Muscle layer of duodenum (tissue), 2 donors: ENCODE data around the gene LCE1C.

ENCODE experiments used
- H3K27ac ChIP-seq: one replicate; pipeline ENCODE4 v1.7.0; 2013; ENCODE audit warnings: mild to moderate bottlenecking, low read length
- H3K27me3 ChIP-seq: one replicate; pipeline ENCODE4 v1.7.0; 2013; ENCODE audit warnings: low read depth, mild to moderate bottlenecking, control low read depth, low read length
- H3K36me3 ChIP-seq, 2 donors: one replicate each; pipeline ENCODE4 v1.7.0; 2013; ENCODE audit warnings: low read length in 2 of 2, control low read depth in 1 of 2, mild to moderate bottlenecking in 1 of 2; ENCODE audit not compliant: insufficient read depth in 2 of 2, control insufficient read depth in 1 of 2
- H3K4me1 ChIP-seq, 2 donors: one replicate each; pipeline ENCODE4 v1.7.0; 2013; ENCODE audit warnings: low read length in 2 of 2, mild to moderate bottlenecking in 2 of 2, control low read depth in 1 of 2, moderate library complexity in 1 of 2; ENCODE audit not compliant: insufficient read depth in 2 of 2, control insufficient read depth in 1 of 2
- H3K4me3 ChIP-seq, 2 donors: one replicate each; pipeline ENCODE4 v1.7.0; 2013; ENCODE audit warnings: low read length in 2 of 2, low read depth in 1 of 2, mild to moderate bottlenecking in 1 of 2
- H3K9me3 ChIP-seq, 2 donors: one replicate each; pipeline ENCODE4 v1.7.0; 2013; ENCODE audit warnings: low read length in 2 of 2, control low read depth in 1 of 2, mild to moderate bottlenecking in 1 of 2; ENCODE audit not compliant: control insufficient read depth in 1 of 2
- donor health status: healthy.

The LCE1C gene

GRCh38 chr1:152806576-152806975 is at the start of gene LCE1C:
LCE1C (minus strand) TSS chr1:152806651; CDS start chr1:152805478, 1,173 bp downstream.
- H3K27ac ChIP-seq = no peak within 1 kb of the TSS
- H3K9me3 ChIP-seq = no peaks in the 10 kb centered on the region
- no peaks in the 10 kb centered on the region for H3K27me3 ChIP-seq
- H3K4me3 ChIP-seq = no peak within 1 kb of the TSS
- H3K36me3 ChIP-seq = no peaks in the 10 kb centered on the region
- H3K4me1 ChIP-seq = no peaks in the 10 kb centered on the region

- H3K27me3 ChIP-seq = no peaks in the 10 kb centered on the region
- no peak overlapping the region for H3K27ac ChIP-seq
- H3K36me3 ChIP-seq = no peaks in the 10 kb centered on the region
- no peaks in the 10 kb centered on the region for H3K9me3 ChIP-seq
- H3K4me3 ChIP-seq = no peak overlapping the region
- H3K4me1 ChIP-seq = no peaks in the 10 kb centered on the region
These were observed 49.2 kb upstream of the LCE1C start for GRCh38 chr1:152855661-152856060.

GRCh38 chr1:152842556-152842955 is 36.1 kb upstream of the LCE1C start, which contains the start of gene LCE6A:
LCE6A (plus strand) TSS chr1:152842856; CDS start chr1:152843521, 665 bp downstream.
- Histone ChIP-seq H3K36me3 (no peaks in the 10 kb centered on the region), H3K27ac (no peak within 1 kb of the TSS), H3K9me3 (no peaks in the 10 kb centered on the region), H3K4me1 (no peaks in the 10 kb centered on the region), H3K27me3 (no peaks in the 10 kb centered on the region), H3K4me3 (no peak within 1 kb of the TSS)

- Histone ChIP-seq H3K27ac (no peak overlapping the region), H3K4me3 (no peak overlapping the region), H3K4me1 (no peaks in the 10 kb centered on the region), H3K27me3 (no peaks in the 10 kb centered on the region), H3K36me3 (no peaks in the 10 kb centered on the region), H3K9me3 (no peaks in the 10 kb centered on the region)
These were observed 30.4 kb upstream of the LCE1C start for GRCh38 chr1:152836870-152837269.

GRCh38 chr1:152827173-152827572 is 20.7 kb upstream of the LCE1C start, which contains the start of gene LCE1A:
LCE1A (plus strand) TSS chr1:152827473; CDS start chr1:152827473, 0 bp downstream.
- no peaks in the 10 kb centered on the region for H3K9me3 ChIP-seq

GRCh38 chr1:152824964-152825363 is 18.5 kb upstream of the LCE1C start:
- Histone ChIP-seq H3K27ac (no peak overlapping the region), H3K9me3 (no peaks in the 10 kb centered on the region), H3K27me3 (no peaks in the 10 kb centered on the region), H3K36me3 (no peaks in the 10 kb centered on the region), H3K4me3 (no peak overlapping the region), H3K4me1 (no peaks in the 10 kb centered on the region)

More at GRCh38 chr1:152827173-152827572, 20.7 kb upstream of the LCE1C start, which contains the start of gene LCE1A:
- Histone ChIP-seq H3K4me1 (no peaks in the 10 kb centered on the region), H3K36me3 (no peaks in the 10 kb centered on the region), H3K27me3 (no peaks in the 10 kb centered on the region), H3K27ac (no peak within 1 kb of the TSS), H3K4me3 (no peak within 1 kb of the TSS)

- Histone ChIP-seq H3K36me3 (no peaks in the 10 kb centered on the region), H3K9me3 (no peaks in the 10 kb centered on the region), H3K27me3 (no peaks in the 10 kb centered on the region), H3K4me3 (no peak overlapping the region), H3K27ac (no peak overlapping the region), H3K4me1 (no peaks in the 10 kb centered on the region)
These were observed 16.8 kb upstream of the LCE1C start for GRCh38 chr1:152823294-152823693.

GRCh38 chr1:152817309-152817708 is 10.9 kb upstream of the LCE1C start:
- Histone ChIP-seq H3K36me3 (no peaks in the 10 kb centered on the region), H3K27ac (no peak overlapping the region), H3K9me3 (no peaks in the 10 kb centered on the region), H3K4me3 (no peak overlapping the region), H3K4me1 (no peaks in the 10 kb centered on the region), H3K27me3 (no peaks in the 10 kb centered on the region)

GRCh38 chr1:152811671-152812070 is 5.2 kb upstream of the LCE1C start, which contains the start of gene LCE1B:
LCE1B (plus strand) TSS chr1:152811971; CDS start chr1:152812447, 476 bp downstream.
- H3K27ac ChIP-seq = no peak within 1 kb of the TSS
- no peaks in the 10 kb centered on the region for H3K36me3 ChIP-seq
- H3K27me3 ChIP-seq = no peaks in the 10 kb centered on the region
- no peaks in the 10 kb centered on the region for H3K9me3 ChIP-seq
- H3K4me1 ChIP-seq = no peaks in the 10 kb centered on the region
- H3K4me3 ChIP-seq = no peak within 1 kb of the TSS

GRCh38 chr1:152811050-152811449 is 4.6 kb upstream of the LCE1C start:
- Histone ChIP-seq H3K4me3 (no peak overlapping the region), H3K9me3 (no peaks in the 10 kb centered on the region)

GRCh38 chr1:152801333-152801732 is 5.1 kb downstream of the LCE1C start:
- no peaks in the 10 kb centered on the region for H3K4me1 ChIP-seq
- no peak overlapping the region for H3K27ac ChIP-seq
- no peak overlapping the region for H3K4me3 ChIP-seq
- H3K9me3 ChIP-seq = no peaks in the 10 kb centered on the region
- no peaks in the 10 kb centered on the region for H3K27me3 ChIP-seq
- no peaks in the 10 kb centered on the region for H3K36me3 ChIP-seq

More at GRCh38 chr1:152811050-152811449, 4.6 kb upstream of the LCE1C start:
- H3K27me3 ChIP-seq = no peaks in the 10 kb centered on the region
- H3K27ac ChIP-seq = no peak overlapping the region
- H3K4me1 ChIP-seq = no peaks in the 10 kb centered on the region
- H3K36me3 ChIP-seq = no peaks in the 10 kb centered on the region

- Histone ChIP-seq H3K9me3 (no peaks in the 10 kb centered on the region), H3K4me1 (no peaks in the 10 kb centered on the region)
These were observed 10.0 kb downstream of the LCE1C start, which contains the start of gene LCE1D for GRCh38 chr1:152796421-152796820. LCE1D (plus strand) TSS chr1:152796721; CDS start chr1:152797795, 1,074 bp downstream.

More at GRCh38 chr1:152796421-152796820, 10.0 kb downstream of the LCE1C start, which contains the start of gene LCE1D:
- H3K27me3 ChIP-seq = no peaks in the 10 kb centered on the region
- H3K36me3 ChIP-seq = no peaks in the 10 kb centered on the region
- H3K4me3 ChIP-seq = no peak within 1 kb of the TSS
- no peak within 1 kb of the TSS for H3K27ac ChIP-seq
